Muscle layer of duodenum (tissue), 2 donors: ENCODE data around the gene KLK10.
"Not testable (repeated sequence)": the region's sequence is repeated elsewhere in the genome, so short reads cannot be mapped to it uniquely, and the experiment has no call there.

Experiments
- H3K27ac ChIP-seq: one replicate; pipeline ENCODE4 v1.7.0; 2013; ENCODE audit warnings: mild to moderate bottlenecking, low read length
- H3K27me3 ChIP-seq: one replicate; pipeline ENCODE4 v1.7.0; 2013; ENCODE audit warnings: low read depth, mild to moderate bottlenecking, control low read depth, low read length
- H3K36me3 ChIP-seq, 2 donors: one replicate each; pipeline ENCODE4 v1.7.0; 2013; ENCODE audit warnings: low read length in 2 of 2, control low read depth in 1 of 2, mild to moderate bottlenecking in 1 of 2; ENCODE audit not compliant: insufficient read depth in 2 of 2, control insufficient read depth in 1 of 2
- H3K4me1 ChIP-seq, 2 donors: one replicate each; pipeline ENCODE4 v1.7.0; 2013; ENCODE audit warnings: low read length in 2 of 2, mild to moderate bottlenecking in 2 of 2, control low read depth in 1 of 2, moderate library complexity in 1 of 2; ENCODE audit not compliant: insufficient read depth in 2 of 2, control insufficient read depth in 1 of 2
- H3K4me3 ChIP-seq, 2 donors: one replicate each; pipeline ENCODE4 v1.7.0; 2013; ENCODE audit warnings: low read length in 2 of 2, low read depth in 1 of 2, mild to moderate bottlenecking in 1 of 2
- H3K9me3 ChIP-seq, 2 donors: one replicate each; pipeline ENCODE4 v1.7.0; 2013; ENCODE audit warnings: low read length in 2 of 2, control low read depth in 1 of 2, mild to moderate bottlenecking in 1 of 2; ENCODE audit not compliant: control insufficient read depth in 1 of 2
- donor health status: healthy.

Gene KLK10

DNA sequence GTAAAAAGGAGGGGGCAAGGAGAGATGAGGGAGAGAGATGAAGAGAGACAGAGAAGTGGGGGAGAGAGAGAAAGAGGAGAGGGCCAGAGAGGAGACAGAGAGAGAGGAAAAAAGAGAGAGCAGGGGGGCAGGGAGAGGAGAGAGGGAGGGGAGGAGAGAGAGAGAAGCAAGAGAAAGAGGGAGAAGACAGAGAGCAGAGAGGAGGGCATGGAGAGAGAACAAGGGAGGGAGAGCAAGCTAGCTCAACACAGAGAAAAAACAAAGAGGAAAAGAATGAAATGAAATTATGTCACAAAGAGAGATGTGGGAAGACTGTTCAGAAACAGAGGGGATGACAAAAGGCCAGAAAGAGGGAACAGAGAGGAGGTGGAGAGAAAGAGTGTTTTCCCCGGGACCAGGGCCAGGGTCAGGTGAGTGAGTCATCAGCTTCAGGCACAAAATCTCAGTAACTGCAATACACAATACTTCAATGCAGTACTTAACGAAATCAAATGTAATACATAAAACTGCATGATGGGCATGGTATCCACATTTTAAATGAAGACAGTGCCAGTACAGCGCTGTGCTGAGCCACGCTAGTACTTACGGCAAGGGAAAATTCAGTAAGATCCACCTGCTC, 40.6 kb downstream of the KLK10 start:
- no peaks in the 10 kb centered on the region for H3K27me3 ChIP-seq

DNA sequence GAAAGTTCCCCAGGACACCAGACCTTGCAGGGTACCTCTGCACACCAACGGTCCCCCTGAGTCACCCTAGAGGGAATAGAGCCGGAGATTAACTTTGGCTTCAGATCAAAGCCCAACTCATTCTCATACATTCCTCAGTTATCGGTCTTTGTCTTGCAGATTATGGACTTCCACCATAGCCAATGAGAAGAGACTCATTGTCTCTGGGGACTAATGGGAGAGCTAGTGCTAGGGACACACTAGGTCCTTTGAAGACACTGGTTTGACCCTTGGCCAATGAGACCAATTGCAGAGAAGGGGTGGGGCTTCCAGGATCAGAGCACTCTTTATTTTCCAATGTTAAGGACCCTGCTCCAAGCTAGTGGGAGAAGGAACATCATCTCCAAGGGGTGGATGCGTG, 41.9 kb downstream of the KLK10 start:
- no peak overlapping the region for H3K27ac ChIP-seq
- H3K4me1 ChIP-seq = no peaks in the 10 kb centered on the region
- H3K27me3 ChIP-seq = no peaks in the 10 kb centered on the region
- no peak overlapping the region for H3K4me3 ChIP-seq
- no peaks in the 10 kb centered on the region for H3K9me3 ChIP-seq
- no peaks in the 10 kb centered on the region for H3K36me3 ChIP-seq

More for the DNA sequence above, 40.6 kb downstream of the KLK10 start:
- Histone ChIP-seq H3K4me3 (no peak overlapping the region), H3K4me1 (no peaks in the 10 kb centered on the region), H3K36me3 (no peaks in the 10 kb centered on the region), H3K27ac (no peak overlapping the region), H3K9me3 (no peaks in the 10 kb centered on the region)

DNA sequence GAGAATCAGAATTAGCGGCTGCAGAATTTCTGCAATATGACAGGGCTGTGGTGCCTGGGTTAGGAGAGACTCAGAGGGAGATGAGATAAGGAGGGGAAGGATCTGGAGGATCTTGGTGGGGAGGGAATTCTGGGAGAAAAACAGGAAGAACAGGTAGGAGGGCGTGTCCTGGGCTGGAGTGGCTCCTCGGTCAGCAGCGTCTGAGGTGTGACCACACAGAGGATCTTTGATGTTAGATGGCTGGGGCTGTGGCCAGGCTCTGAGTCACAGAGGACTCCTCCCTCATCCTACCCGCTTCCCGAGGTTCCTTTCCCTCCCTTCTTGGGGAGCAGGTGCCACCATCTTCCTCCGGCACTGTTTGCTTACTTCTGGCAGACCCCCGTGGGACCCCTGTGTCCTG, 43.7 kb downstream of the KLK10 start:
- H3K9me3 ChIP-seq = no peaks in the 10 kb centered on the region
- no peak overlapping the region for H3K27ac ChIP-seq
- H3K27me3 ChIP-seq = no peaks in the 10 kb centered on the region
- H3K36me3 ChIP-seq = no peaks in the 10 kb centered on the region
- H3K4me3 ChIP-seq = no peak overlapping the region
- no peaks in the 10 kb centered on the region for H3K4me1 ChIP-seq

DNA sequence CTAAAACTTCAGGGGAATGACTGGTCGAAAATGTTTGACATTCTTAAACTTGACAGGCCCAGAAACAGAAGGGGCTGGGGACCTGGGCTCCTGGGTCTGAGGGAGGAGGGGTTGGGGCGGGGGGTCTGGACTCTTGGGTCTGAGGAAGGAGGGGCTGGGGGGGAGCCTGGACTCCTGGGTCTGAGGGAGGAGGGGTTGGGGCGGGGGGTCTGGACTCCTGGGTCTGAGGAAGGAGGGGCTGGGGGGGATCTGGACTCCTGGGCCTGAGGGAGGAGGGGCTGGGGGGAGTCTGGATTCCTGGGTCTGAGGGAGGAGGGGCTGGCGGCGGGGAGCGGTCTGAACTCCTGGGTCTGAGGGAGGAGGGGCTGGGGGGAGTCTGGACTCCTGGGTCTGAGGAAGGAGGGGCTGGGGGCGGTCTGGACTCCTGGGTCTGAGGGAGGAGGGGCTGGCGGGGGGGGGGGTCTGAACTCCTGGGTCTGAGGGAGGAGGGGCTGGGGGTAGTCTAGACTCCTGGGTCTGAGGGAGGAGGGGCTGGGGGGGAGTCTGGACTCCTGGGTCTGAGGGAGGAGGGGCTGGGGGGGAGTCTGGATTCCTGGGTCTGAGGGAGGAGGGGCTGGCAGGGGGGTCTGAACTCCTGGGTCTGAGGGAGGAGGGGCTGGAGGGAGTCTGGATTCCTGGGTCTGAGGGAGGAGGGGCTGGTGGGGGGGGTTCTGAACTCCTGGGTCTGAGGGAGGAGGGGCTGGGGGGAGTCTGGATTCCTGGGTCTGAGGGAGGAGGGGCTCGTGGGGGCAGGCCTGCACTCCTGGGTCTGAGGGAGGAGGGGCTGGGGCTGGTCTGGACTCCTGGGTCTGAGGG, 44.6 kb downstream of the KLK10 start:
- Histone ChIP-seq H3K27ac (no peak overlapping the region), H3K27me3 (no peaks in the 10 kb centered on the region), H3K4me3 (no peak overlapping the region), H3K9me3 (no peaks in the 10 kb centered on the region), H3K4me1 (no peaks in the 10 kb centered on the region), H3K36me3 (no peaks in the 10 kb centered on the region)

DNA sequence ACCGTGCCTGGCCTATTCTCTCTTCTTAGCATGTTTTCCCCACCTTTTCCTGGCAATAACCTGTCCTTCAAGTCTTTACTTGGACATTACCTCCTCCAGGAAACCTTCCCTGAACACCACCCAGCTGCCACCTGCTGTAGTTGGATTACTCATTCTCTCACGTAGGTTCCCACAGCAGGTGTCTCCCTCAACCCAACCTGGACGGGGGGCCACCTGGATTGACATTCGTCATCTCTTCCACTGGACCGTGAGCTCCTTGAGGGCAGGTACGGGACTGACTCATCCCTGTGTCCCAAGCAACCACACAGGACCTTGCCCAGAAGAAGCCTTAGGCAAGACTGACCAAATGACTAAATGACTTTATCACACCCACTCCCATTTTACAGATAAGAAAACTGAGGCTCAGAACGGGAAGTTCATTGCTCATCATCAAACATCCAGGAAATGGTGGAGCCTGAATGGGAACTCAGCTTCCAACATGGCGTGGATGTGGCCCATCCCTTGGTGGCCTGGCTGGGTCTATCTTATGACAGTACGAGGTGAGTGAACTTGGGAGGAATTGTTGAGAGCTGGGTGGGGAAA, 46.6 kb downstream of the KLK10 start:
- H3K36me3 ChIP-seq = no peaks in the 10 kb centered on the region
- H3K4me3 ChIP-seq = no peak overlapping the region
- H3K27ac ChIP-seq = no peak overlapping the region
- H3K4me1 ChIP-seq = no peaks in the 10 kb centered on the region
- no peaks in the 10 kb centered on the region for H3K9me3 ChIP-seq
- H3K27me3 ChIP-seq = no peaks in the 10 kb centered on the region

DNA sequence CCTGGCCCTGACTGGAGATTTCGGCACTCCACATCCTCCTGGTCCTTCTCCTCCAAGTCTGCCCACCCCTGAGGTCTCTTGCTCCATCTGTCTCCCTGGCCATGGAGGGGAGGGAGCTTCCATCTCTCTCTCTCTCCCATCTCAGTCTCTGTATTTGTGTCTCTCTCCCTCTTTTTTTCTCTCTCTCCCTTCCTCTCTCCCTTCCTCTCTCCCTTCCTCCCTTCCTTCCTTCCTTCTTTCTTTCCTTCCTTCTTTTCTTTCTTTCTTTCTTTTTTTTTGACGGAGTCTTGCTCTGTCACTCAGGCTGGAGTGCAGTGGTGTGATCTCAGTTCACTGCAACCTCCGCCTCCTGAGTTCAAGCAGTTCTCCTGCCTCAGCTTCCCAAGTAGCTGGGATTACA, 49.7 kb downstream of the KLK10 start:
- not testable (repeated sequence) for H3K27me3 ChIP-seq, H3K4me1 ChIP-seq

DNA sequence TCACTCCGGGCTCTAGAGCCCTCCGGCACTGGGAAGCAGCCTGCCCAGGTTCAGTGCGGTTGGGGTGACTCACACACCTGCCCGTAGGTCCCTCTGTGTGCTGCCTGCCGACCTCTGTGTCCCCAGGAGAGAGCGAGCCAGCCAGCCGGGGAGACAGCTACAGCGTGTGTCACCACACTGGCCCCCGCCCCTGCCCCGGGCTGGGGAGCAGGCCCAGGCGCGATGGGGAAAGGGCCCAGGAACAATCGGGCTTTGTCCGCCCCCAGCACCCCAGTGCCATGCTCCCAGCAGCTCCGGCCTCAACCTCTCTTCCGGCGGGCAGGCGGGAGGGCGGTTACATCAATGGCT, 50.1 kb downstream of the KLK10 start, which contains the start of gene KLK6:
Gene KLK6, minus strand, starts transcription at position 179 of the 348 bp plus-strand sequence. CDS start 1,487 bp downstream, outside the sequence.
- Histone ChIP-seq H3K36me3 (no peaks in the 10 kb centered on the region), H3K27ac (no peak within 1 kb of the TSS), H3K9me3 (no peaks in the 10 kb centered on the region), H3K4me1 (no peaks in the 10 kb centered on the region), H3K27me3 (no peaks in the 10 kb centered on the region), H3K4me3 (no peak within 1 kb of the TSS)

More for the DNA sequence above, 49.7 kb downstream of the KLK10 start:
- H3K36me3 ChIP-seq, H3K4me3 ChIP-seq, H3K27ac ChIP-seq, H3K9me3 ChIP-seq: not testable (repeated sequence)

DNA sequence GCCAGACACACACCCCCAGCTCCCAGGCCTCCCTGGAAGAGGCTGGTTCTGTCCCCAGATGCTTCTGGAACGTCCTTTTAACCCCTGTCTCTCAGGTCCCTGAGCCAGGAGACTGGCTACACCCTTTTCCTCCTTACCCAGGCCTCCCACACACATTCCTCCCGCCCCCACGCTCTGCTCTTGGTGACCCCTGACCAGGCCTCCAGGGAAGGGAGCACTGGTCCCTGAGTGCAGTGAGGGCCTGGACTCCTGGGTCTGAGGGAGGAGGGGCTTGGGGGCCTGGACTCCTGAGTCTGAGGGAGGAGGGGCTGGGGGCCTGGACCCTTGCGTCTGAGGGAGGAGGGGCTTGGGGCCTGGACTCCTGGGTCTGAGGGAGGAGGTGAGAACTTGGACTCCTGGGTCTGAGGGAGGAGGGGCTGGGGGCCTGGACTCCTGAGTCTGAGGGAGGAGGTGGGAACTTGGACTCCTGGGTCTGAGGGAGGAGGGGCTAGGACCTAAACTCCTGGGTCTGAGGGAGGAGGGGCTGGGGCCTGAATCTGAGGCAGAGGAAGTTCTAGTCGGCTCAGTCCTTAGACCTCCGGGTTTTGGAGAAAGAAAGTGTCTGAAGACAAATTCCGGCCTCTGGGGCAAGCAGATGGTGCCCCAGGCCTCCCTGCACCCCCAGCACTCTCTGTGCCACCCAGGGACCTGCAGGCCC, 50.6 kb downstream of the KLK10 start:
- Histone ChIP-seq H3K9me3 (no peaks in the 10 kb centered on the region), H3K27ac (no peak overlapping the region), H3K27me3 (peaks cover 2% of the 10 kb centered on the region), H3K4me1 (no peaks in the 10 kb centered on the region), H3K36me3 (no peaks in the 10 kb centered on the region), H3K4me3 (no peak overlapping the region)

DNA sequence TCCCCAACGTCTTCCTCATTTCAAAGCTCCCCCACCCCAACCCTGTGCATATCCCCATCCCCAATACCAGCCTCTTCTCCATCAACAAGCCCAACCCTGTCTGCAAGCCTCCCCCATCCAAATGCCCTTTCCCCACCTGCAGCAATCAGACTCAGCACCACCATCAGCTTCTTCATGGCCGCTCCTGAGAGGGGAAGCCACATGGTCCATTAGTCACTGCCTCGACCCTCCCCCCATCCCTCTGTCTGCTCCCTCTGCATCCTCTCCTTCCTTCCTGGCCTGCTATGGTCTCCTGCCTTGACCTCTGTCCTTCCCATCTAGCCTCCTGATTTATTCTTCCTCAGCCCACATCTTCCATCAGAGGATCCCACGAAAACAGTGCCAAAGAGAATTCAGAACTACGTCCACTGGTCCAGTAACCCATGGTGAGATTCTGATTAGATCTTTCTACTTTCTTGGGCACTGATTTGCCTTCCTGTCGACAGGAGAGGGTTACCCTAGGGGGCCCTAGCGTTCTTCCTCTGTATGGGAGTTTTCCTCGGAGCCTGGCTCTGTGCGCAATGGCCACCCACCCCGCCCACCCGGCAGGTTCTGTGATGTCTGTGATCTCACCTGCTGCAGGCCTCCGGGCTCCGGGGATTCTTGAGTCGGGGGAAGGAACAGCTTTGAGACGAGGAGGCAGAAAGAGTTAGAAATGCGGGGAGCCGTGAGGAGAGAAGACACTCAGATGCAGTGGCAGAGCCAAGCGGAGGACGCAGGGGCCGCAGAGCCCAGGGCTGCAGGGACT, 51.4 kb downstream of the KLK10 start:
- no peaks in the 10 kb centered on the region for H3K4me1 ChIP-seq
- H3K27me3 ChIP-seq = peaks cover 3% of the 10 kb centered on the region
- no peaks in the 10 kb centered on the region for H3K36me3 ChIP-seq
- H3K9me3 ChIP-seq = no peaks in the 10 kb centered on the region
- H3K4me3 ChIP-seq = no peak overlapping the region
- H3K27ac ChIP-seq = no peak overlapping the region

DNA sequence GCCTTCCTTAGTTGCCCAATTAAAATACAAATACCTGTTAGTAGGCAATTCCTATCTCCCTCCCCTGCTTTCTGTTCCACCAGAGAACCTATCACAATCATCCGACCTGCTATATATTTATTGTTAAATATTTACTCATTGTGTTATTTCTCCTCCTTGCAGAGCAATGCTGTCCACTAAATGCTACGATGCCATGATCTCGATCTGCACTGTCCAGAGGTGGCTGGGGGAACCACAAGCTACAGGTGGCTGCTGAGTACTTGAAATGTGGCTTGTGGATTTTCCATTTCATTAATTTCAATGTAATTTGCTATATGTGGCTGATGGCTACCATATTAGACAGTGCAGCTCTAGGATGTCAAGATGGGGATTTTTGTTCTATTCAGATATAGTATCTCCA, 55.2 kb downstream of the KLK10 start:
- no peak overlapping the region for H3K4me3 ChIP-seq
- no peak overlapping the region for H3K27ac ChIP-seq
- no peaks in the 10 kb centered on the region for H3K4me1 ChIP-seq
- H3K27me3 ChIP-seq = peaks cover 3% of the 10 kb centered on the region
- no peaks in the 10 kb centered on the region for H3K36me3 ChIP-seq
- H3K9me3 ChIP-seq = peaks cover 0 to 5% of the 10 kb centered on the region in 2 donors
